A549 (cell line): ENCODE data around the gene HSFX3.

Source experiments
- CTCF ChIP-seq: fragments of >200 bp; sonication (Bioruptor Twin); formaldehyde crosslinking; IDR thresholded peaks from 3 replicates; pipeline ENCODE4 v1.5.1; 2016
- EP300 ChIP-seq, 2 experiments: fragments of >200 bp; sonication (Bioruptor Twin); formaldehyde crosslinking; IDR thresholded peaks; 2 replicates in 1 of 2; 3 replicates in 1 of 2; pipeline ENCODE4 v1.6.1; 2016 to 2017
- FOSL2 ChIP-seq, 2 experiments: fragments of 450-650 bp in 1 of 2; fragments of >200 bp in 1 of 2; sonication (Bioruptor Twin) in 1 of 2; formaldehyde crosslinking; IDR thresholded peaks; 2 replicates each; pipeline versions ENCODE4 v1.5.0 to v1.6.1; 2016 to 2020; ENCODE audit warnings: mild to moderate bottlenecking in 1 of 2, moderate library complexity in 1 of 2
- HMGXB4 ChIP-seq: fragments of 250-450 bp; sonication (Bioruptor Pico); IDR thresholded peaks from 2 replicates; pipeline ENCODE4 v1.5.0; 2021; ENCODE audit warnings: mild to moderate bottlenecking, moderate library complexity, borderline replicate concordance
- JUN ChIP-seq, 2 experiments: fragments of >200 bp; sonication (Bioruptor Twin); formaldehyde crosslinking; IDR thresholded peaks; 2 replicates in 1 of 2; 3 replicates in 1 of 2; pipeline ENCODE4 v1.6.1; 2016 to 2017
- ZNF302 ChIP-seq: fragments of 250-450 bp; sonication (Bioruptor Pico); IDR thresholded peaks from 2 replicates; pipeline ENCODE4 v1.9.0; 2021; ENCODE audit warnings: inconsistent platforms, mild to moderate bottlenecking, moderate library complexity

GRCh38 chrX:149515954-149516602 lies 33.6 kb downstream of the HSFX3 start:
- no peak for TF ChIP-seq FOSL2 (IDR thresholded peaks at IDR 0.05)
- no peak for TF ChIP-seq FOSL2 (CRISPR knock-in tag; IDR thresholded peaks at IDR 0.05)
- TF ChIP-seq ZNF302 (CRISPR knock-in tag), result no peak
- TF ChIP-seq EP300 (IDR thresholded peaks at IDR 0.05), result no peak
- TF ChIP-seq HMGXB4 (CRISPR knock-in tag), result no peak
- TF ChIP-seq JUN (IDR thresholded peaks at IDR 0.05), result no peak
- no peak for TF ChIP-seq CTCF
